Measurements from ENCODE around the gene GALNS.
"Not testable (repeated sequence)": the region's sequence is repeated elsewhere in the genome, so short reads cannot be mapped to it uniquely, and the experiment has no call there.

GRCh38 chr16:88788749-88789148 is 68.0 kb downstream of the GALNS start:
- TF ChIP-seq CTCF (IDR thresholded peaks at IDR 0.05; ENCODE audit: low read length); EZH2 (IDR thresholded peaks at IDR 0.05; ENCODE audit: borderline replicate concordance, low read length): not testable (repeated sequence)

Data from OCI-LY1 (cell line).